ENCODE results near the gene TDRKH. TPM values are rescaled to one million over a fixed set of nuclear protein-coding genes. Genes with fewer than 3 reads are reported as not detected.

The TDRKH gene
- total RNA-seq, 4 donors from 2014 or later = 1.1 to 5.3 (median 2.3) TPM

DNA sequence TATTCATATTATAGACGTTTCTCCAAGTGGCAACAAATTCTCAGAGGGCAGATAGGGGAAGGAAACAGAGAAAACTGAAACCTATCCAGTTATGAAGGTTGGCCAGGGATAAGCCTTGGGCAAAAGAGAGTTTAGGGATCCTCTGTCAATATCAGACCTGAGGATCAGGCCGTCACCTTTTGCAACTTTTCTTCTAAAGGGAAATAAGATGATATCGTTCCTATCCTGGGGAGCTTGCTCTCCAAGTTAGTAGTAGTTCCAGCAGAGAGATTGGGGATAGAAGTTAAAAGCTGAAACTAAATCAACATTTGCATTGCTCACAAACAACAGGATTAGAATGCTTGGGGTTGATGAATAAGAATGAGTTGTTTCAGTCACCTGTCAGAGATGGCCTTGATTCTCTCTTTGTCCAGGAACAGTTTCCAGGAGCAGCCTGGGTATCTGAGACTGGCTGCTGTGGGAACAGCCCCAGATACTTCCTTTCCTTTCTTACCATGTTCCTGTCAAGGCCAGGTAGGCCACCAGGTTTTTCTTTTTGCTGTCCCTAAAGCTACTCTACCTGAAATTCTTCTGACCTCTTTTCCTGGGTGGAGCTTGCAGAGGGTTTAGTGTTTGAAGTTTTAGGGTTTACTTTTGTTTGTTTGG is 66.5 kb downstream of the TDRKH start:
- H3K27me3 ChIP-seq = peaks cover 0 to 67% (median 0%) of the 10 kb centered on the region in 4 donors
- intact Hi-C loops (cut with DNase I) = no loop called here
- 29 to 48% methylated on average over 3 of the region's 3 CpGs for WGBS, 2 donors
- H3K9me3 ChIP-seq = no peaks in the 10 kb centered on the region
- DNase-seq = no peak
- H3K4me3 ChIP-seq = no peak overlapping the region
- no peak for TF ChIP-seq POLR2A (IDR thresholded peaks at IDR 0.05)
- TF ChIP-seq, protein P1, sequence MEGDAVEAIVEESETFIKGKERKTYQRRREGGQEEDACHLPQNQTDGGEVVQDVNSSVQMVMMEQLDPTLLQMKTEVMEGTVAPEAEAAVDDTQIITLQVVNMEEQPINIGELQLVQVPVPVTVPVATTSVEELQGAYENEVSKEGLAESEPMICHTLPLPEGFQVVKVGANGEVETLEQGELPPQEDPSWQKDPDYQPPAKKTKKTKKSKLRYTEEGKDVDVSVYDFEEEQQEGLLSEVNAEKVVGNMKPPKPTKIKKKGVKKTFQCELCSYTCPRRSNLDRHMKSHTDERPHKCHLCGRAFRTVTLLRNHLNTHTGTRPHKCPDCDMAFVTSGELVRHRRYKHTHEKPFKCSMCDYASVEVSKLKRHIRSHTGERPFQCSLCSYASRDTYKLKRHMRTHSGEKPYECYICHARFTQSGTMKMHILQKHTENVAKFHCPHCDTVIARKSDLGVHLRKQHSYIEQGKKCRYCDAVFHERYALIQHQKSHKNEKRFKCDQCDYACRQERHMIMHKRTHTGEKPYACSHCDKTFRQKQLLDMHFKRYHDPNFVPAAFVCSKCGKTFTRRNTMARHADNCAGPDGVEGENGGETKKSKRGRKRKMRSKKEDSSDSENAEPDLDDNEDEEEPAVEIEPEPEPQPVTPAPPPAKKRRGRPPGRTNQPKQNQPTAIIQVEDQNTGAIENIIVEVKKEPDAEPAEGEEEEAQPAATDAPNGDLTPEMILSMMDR (IDR thresholded peaks at IDR 0.05) = no peak
- peak overlapping the region in 1 of 4 donors; percentile 12 for H3K27ac ChIP-seq
- no peaks in the 10 kb centered on the region for H3K36me3 ChIP-seq
- peaks cover 7 to 37% (median 13%) of the 10 kb centered on the region in 3 donors for H3K4me1 ChIP-seq

Small RNA genes within 50 kb of the gene (small RNA-seq; reads per million reads assigned to genes)
- 0 reads per million in 4 donors for gene RNU6-662P

Other genes with a start within 250 kb of the TDRKH start
- 10 to 100 TPM; 15.0 to 30.3 (median 17.3) TPM for gene SNX27, start 178.4 kb downstream of the TDRKH start, total RNA-seq
- gene CELF3, start 73.7 kb downstream of the TDRKH start, total RNA-seq = under 1 TPM in 1 of 4 donors, not detected in 3; 0.19 TPM
- not detected for gene RIIAD1, start 69.0 kb downstream of the TDRKH start, total RNA-seq
- 10 to 100 TPM; 49.1 to 56.3 (median 52.6) TPM for gene MRPL9, start 27.0 kb downstream of the TDRKH start, total RNA-seq
- under 1 TPM in 1 of 4 donors, not detected in 3; 0.19 TPM for gene LINGO4, start 14.9 kb upstream of the TDRKH start, total RNA-seq
- gene RORC, start 41.3 kb upstream of the TDRKH start, total RNA-seq = 10 to 100 TPM in 1 of 4 donors, 1 to 10 TPM in 2, under 1 TPM in 1; 0.75 to 11.5 (median 5.3) TPM
- under 1 TPM in 2 of 4 donors, not detected in 2; 0.22 to 0.38 TPM for gene C2CD4D, start 49.3 kb upstream of the TDRKH start, total RNA-seq
- gene THEM5, start 63.2 kb upstream of the TDRKH start, total RNA-seq = 1 to 10 TPM in 1 of 4 donors, under 1 TPM in 1, not detected in 2; 0.76 to 1.7 TPM
- 10 to 100 TPM in 3 of 4 donors, 1 to 10 TPM in 1; 3.5 to 14.3 (median 12.3) TPM for gene THEM4, start 119.0 kb upstream of the TDRKH start, total RNA-seq
- gene S100A10, start 203.4 kb upstream of the TDRKH start, total RNA-seq = 100 to 1,000 TPM; 301 to 611 (median 447) TPM
- 1,000 to 10,000 TPM in 3 of 4 donors, 100 to 1,000 TPM in 1; 900 to 2,319 (median 1,590) TPM for gene S100A11, start 246.5 kb upstream of the TDRKH start, total RNA-seq

All from esophagus squamous epithelium (tissue), 5 donors.